Neural cell (in vitro differentiated cells): Measurements from ENCODE around the gene F12. TPM values are rescaled to one million over a fixed set of nuclear protein-coding genes. Genes with fewer than 3 reads are reported as not detected.

Source experiments
- H2AFZ ChIP-seq: fragments of 200-600, 300-800 bp; sonication (generic), shearing (Covaris generic); 2 replicates; pipeline ENCODE4 v1.6.0; 2014; ENCODE audit warnings: low read depth, mild to moderate bottlenecking, antibody characterized with exemption, low read length, moderate library complexity
- H3F3A ChIP-seq: fragments of 200-600 bp; shearing (Covaris generic); 2 replicates; pipeline ENCODE4 v1.6.1; 2016; ENCODE audit warnings: mild to moderate bottlenecking, moderate library complexity, mixed read lengths, antibody characterized with exemption, low read length; ENCODE audit not compliant: insufficient read depth, poor library complexity, severe bottlenecking
- H3K27ac ChIP-seq: fragments of 200-600, 300-800 bp; sonication (generic), shearing (Covaris generic); 2 replicates; pipeline ENCODE4 v1.5.1; 2014; ENCODE audit warnings: mild to moderate bottlenecking, low read length, moderate library complexity
- H3K27me3 ChIP-seq: fragments of 300-800, 200-600 bp; sonication (generic), shearing (Covaris generic); 2 replicates; pipeline ENCODE4 v1.6.0; 2014; ENCODE audit warnings: mild to moderate bottlenecking, low read depth, low read length, moderate library complexity; ENCODE audit not compliant: insufficient read depth
- H3K36me3 ChIP-seq: fragments of 300-800, 200-600 bp; sonication (generic), shearing (Covaris generic); 2 replicates; pipeline ENCODE4 v1.5.1; 2014; ENCODE audit warnings: mild to moderate bottlenecking, antibody characterized with exemption, low read length, moderate library complexity; ENCODE audit not compliant: insufficient read depth
- H3K4me2 ChIP-seq: fragments of 300-800, 200-600 bp; sonication (generic), shearing (Covaris generic); 2 replicates; pipeline ENCODE4 v1.6.0; 2014; ENCODE audit warnings: mild to moderate bottlenecking, low read length
- H3K4me3 ChIP-seq: fragments of 300-800, 200-600 bp; sonication (generic), shearing (Covaris generic); 2 replicates; pipeline ENCODE4 v1.5.1; 2014; ENCODE audit warnings: mild to moderate bottlenecking, low read length, moderate library complexity
- H3K79me2 ChIP-seq: fragments of 200-600 bp; shearing (Covaris generic); replicated peaks from 2 replicates; pipeline ENCODE4 v1.6.0; 2014; ENCODE audit warnings: mild to moderate bottlenecking, low read length, moderate library complexity; ENCODE audit not compliant: insufficient read depth
- H3K9ac ChIP-seq: fragments of 300-800, 200-600 bp; sonication (generic), shearing (Covaris generic); 2 replicates; pipeline ENCODE4 v1.6.1; 2016; ENCODE audit warnings: mild to moderate bottlenecking, low read length, mixed read lengths
- H3K9me2 ChIP-seq: fragments of 200-600 bp; shearing (Covaris generic); 2 replicates; pipeline ENCODE4 v1.6.1; 2016; ENCODE audit warnings: mild to moderate bottlenecking, low read length, mixed read lengths; ENCODE audit not compliant: insufficient read depth
- H3K9me3 ChIP-seq: fragments of 200-600, 300-800 bp; sonication (generic), shearing (Covaris generic); 2 replicates; pipeline ENCODE4 v1.6.1; 2016; ENCODE audit warnings: mild to moderate bottlenecking, mixed run types, low read length, moderate library complexity, mixed read lengths
- H4K20me1 ChIP-seq: fragments of 200-600 bp; shearing (Covaris generic); 2 replicates; pipeline ENCODE4 v1.6.1; 2016; ENCODE audit warnings: mild to moderate bottlenecking, mixed run types; ENCODE audit not compliant: insufficient read depth
- CTCF ChIP-seq: fragments of 450-650 bp; IDR thresholded peaks from 2 replicates; pipeline ENCODE4 v1.5.1; 2014; ENCODE audit warnings: antibody characterized with exemption, mild to moderate bottlenecking, moderate library complexity; ENCODE audit not compliant: poor library complexity, severe bottlenecking
- EP300 ChIP-seq: fragments of 450-650 bp; conservative IDR thresholded peaks from 2 replicates; pipeline ENCODE4 v1.6.1; 2014; ENCODE audit warnings: antibody characterized with exemption, mild to moderate bottlenecking, moderate library complexity; ENCODE audit not compliant: poor library complexity, severe bottlenecking
- EZH2 ChIP-seq: fragments of 200-600, 300-800 bp; shearing (Covaris generic), sonication (generic); IDR thresholded peaks from 2 replicates; pipeline ENCODE4 v1.6.1; 2014; ENCODE audit warnings: antibody characterized with exemption, low read length, borderline replicate concordance, mild to moderate bottlenecking; ENCODE audit not compliant: insufficient read depth, poor library complexity, severe bottlenecking
- MXI1 ChIP-seq: fragments of 450-650 bp; conservative IDR thresholded peaks from 2 replicates; pipeline ENCODE4 v1.6.1; 2014; ENCODE audit warnings: antibody characterized with exemption, mild to moderate bottlenecking; ENCODE audit not compliant: poor library complexity, severe bottlenecking
- POLR2AphosphoS5 ChIP-seq: IDR thresholded peaks from 2 replicates; pipeline ENCODE4 v1.6.1; 2012
- RAD21 ChIP-seq: fragments of 450-650 bp; conservative IDR thresholded peaks from 2 replicates; pipeline ENCODE4 v1.6.1; 2014; ENCODE audit warnings: antibody characterized with exemption, mild to moderate bottlenecking, moderate library complexity
- REST ChIP-seq: IDR thresholded peaks from 2 replicates; pipeline ENCODE4 v1.6.1; 2012; ENCODE audit warnings: borderline replicate concordance
- SMC3 ChIP-seq: fragments of 450-650 bp; conservative IDR thresholded peaks from 2 replicates; pipeline ENCODE4 v1.6.1; 2014; ENCODE audit warnings: antibody characterized with exemption, mild to moderate bottlenecking, moderate library complexity; ENCODE audit not compliant: poor library complexity
- TAF1 ChIP-seq: IDR thresholded peaks from 2 replicates; pipeline ENCODE4 v1.6.1; 2012; ENCODE audit warnings: low read depth
- polyA plus RNA-seq: library from polyadenylated mRNA; depleted of rRNA; stranded (reverse); fragments of >200 nt; gene quantifications from 2 replicates; pipeline ENCODE4 v1.2.3, GENCODE V29; 2014

Gene F12
- polyA plus RNA-seq, 1 donor from 2014 or later: 1.4 TPM

DNA sequence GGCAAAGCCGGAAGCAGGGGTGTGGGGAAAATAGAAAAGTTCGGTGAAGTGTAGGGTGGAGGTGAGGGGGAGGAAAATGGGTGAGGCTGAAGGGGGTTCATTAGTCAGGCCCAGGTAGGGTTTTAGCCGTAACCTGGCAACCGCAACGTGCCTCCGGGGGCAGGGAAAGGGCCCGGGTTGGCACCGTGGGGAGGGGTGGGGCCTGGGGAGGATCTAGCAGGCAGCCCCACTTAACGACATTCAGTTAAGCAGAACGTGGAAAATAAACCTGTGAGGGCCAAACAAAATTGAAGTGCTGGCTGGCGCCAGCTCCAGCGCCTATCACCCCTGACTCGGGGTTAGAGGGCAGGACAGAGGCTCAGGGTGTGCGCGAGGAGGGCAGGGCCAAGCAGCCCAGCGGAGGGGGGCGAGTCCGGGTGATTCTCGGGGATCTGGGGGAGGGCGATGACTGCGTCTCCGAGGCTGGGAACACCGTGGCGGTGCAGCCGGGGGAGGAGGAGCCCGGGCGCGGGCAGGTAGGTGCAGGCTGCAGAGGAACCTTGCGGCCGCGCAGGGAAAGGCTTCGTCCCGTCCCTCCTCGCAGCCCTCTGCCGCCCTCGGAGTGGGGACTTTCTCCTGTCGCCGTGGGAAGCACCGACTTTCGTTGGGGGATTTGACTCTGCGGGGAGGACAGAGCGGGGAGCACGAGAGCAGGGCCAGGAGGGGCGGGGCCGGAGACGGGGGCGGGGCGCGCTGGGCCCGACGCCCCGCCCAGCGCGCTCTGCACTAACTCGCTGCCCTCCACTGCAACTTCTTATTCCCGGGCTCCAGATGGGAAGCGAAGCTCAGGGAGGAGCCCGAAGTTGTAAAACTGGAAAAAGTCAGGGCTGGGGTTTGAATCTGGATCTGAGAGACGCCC lies 46.5 kb downstream of the F12 start:
- H2AFZ ChIP-seq: no peak overlapping the region
- H3K36me3 ChIP-seq: no peaks in the 10 kb centered on the region
- H4K20me1 ChIP-seq: no peaks in the 10 kb centered on the region
- no peaks in the 10 kb centered on the region for H3K79me2 ChIP-seq
- H3K4me3 ChIP-seq: peak overlapping the region; percentile 49
- no peak overlapping the region for H3K4me2 ChIP-seq
- peaks cover 8% of the 10 kb centered on the region for H3K27me3 ChIP-seq
- no peak for TF ChIP-seq TAF1
- no peak for TF ChIP-seq RAD21
- no peak for TF ChIP-seq POLR2AphosphoS5
- no peak for TF ChIP-seq EP300
- no peak for TF ChIP-seq MXI1
- no peak for TF ChIP-seq REST
- TF ChIP-seq SMC3: no peak
- no peak for TF ChIP-seq CTCF
- TF ChIP-seq EZH2: no peak
- H3K9ac ChIP-seq: no peak overlapping the region
- H3K27ac ChIP-seq: no peak overlapping the region
- no peaks in the 10 kb centered on the region for H3F3A ChIP-seq
- H3K9me3 ChIP-seq: no peaks in the 10 kb centered on the region
- no peaks in the 10 kb centered on the region for H3K9me2 ChIP-seq

DNA sequence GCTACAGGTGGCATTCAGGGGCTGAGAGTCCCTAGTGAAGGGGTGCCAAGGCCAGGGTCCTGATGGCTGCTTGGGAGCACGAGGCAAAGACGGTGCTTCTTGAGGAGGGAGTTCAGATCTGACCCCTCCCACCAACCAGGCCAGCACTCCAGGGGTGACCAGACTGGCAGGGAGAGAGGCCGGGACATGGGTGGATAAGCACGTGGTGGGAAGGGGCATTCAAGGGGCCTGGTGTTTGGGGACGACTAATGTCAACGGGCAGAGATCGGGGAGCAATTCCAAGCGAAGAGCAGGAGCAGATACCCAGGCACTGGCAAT lies 47.1 kb downstream of the F12 start:
- no peaks in the 10 kb centered on the region for H4K20me1 ChIP-seq
- H3F3A ChIP-seq: no peaks in the 10 kb centered on the region
- no peaks in the 10 kb centered on the region for H3K36me3 ChIP-seq
- H3K4me3 ChIP-seq: no peak overlapping the region
- H3K27ac ChIP-seq: no peak overlapping the region
- TF ChIP-seq POLR2AphosphoS5: no peak
- TF ChIP-seq CTCF: no peak
- no peak for TF ChIP-seq REST
- TF ChIP-seq SMC3: no peak
- no peak for TF ChIP-seq MXI1
- no peak for TF ChIP-seq EZH2
- TF ChIP-seq RAD21: no peak
- no peak for TF ChIP-seq EP300
- no peak for TF ChIP-seq TAF1
- no peaks in the 10 kb centered on the region for H3K9me3 ChIP-seq
- H3K9ac ChIP-seq: no peak overlapping the region
- H3K9me2 ChIP-seq: no peaks in the 10 kb centered on the region
- no peaks in the 10 kb centered on the region for H3K79me2 ChIP-seq
- H2AFZ ChIP-seq: no peak overlapping the region
- H3K27me3 ChIP-seq: peaks cover 8% of the 10 kb centered on the region
- no peak overlapping the region for H3K4me2 ChIP-seq
